ENCODE measurements around the gene CABP2.

Gene CABP2

DNA sequence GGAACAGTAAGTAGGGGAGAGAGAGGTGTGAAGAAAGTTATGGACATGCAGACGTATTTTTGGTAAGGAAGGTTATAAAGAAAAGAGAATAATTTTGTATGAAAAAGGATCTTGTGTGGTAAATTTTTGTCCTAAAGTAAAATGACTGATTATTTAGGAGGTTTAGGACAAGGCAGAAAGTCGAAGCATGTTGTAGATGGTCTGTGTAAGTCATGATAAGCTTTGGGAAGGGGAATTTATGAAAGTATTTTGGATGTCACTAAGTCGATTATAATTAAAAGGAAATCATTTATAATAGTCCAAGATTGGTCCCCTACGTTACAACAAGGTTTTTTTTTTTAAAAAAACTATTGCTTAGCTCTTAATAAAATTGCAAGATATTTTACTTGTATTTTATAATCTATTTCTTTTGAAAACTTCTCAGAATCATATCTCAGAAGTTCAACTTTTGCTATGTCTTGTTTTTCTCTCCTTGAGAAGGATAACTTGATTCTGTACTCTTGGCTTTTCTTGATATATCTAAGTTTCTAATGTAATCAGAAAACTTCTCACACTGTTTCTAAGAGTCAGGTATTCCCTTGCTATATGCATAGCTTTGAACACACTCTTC, 10.9 kb upstream of the CABP2 start:
- TF ChIP-seq TAF1 (IDR thresholded peaks at IDR 0.05; ENCODE audit: borderline replicate concordance, insufficient read depth, low read length) (no peak), FOXP2 (optimal IDR thresholded peaks at IDR 0.05; ENCODE audit: borderline replicate concordance, extremely low read depth, extremely low read length, insufficient read depth) (no peak), POLR2AphosphoS5 (IDR thresholded peaks at IDR 0.05; ENCODE audit: low read depth, low read length) (no peak), SIN3A (IDR thresholded peaks at IDR 0.05; ENCODE audit: borderline replicate concordance, insufficient read depth, low read length) (no peak)
- TF ChIP-seq, protein P1, sequence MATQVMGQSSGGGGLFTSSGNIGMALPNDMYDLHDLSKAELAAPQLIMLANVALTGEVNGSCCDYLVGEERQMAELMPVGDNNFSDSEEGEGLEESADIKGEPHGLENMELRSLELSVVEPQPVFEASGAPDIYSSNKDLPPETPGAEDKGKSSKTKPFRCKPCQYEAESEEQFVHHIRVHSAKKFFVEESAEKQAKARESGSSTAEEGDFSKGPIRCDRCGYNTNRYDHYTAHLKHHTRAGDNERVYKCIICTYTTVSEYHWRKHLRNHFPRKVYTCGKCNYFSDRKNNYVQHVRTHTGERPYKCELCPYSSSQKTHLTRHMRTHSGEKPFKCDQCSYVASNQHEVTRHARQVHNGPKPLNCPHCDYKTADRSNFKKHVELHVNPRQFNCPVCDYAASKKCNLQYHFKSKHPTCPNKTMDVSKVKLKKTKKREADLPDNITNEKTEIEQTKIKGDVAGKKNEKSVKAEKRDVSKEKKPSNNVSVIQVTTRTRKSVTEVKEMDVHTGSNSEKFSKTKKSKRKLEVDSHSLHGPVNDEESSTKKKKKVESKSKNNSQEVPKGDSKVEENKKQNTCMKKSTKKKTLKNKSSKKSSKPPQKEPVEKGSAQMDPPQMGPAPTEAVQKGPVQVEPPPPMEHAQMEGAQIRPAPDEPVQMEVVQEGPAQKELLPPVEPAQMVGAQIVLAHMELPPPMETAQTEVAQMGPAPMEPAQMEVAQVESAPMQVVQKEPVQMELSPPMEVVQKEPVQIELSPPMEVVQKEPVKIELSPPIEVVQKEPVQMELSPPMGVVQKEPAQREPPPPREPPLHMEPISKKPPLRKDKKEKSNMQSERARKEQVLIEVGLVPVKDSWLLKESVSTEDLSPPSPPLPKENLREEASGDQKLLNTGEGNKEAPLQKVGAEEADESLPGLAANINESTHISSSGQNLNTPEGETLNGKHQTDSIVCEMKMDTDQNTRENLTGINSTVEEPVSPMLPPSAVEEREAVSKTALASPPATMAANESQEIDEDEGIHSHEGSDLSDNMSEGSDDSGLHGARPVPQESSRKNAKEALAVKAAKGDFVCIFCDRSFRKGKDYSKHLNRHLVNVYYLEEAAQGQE (IDR thresholded peaks at IDR 0.05; ENCODE audit: insufficient read depth in 1 of 2, low read depth in 2 of 2, low read length in 2 of 2): no peak

DNA sequence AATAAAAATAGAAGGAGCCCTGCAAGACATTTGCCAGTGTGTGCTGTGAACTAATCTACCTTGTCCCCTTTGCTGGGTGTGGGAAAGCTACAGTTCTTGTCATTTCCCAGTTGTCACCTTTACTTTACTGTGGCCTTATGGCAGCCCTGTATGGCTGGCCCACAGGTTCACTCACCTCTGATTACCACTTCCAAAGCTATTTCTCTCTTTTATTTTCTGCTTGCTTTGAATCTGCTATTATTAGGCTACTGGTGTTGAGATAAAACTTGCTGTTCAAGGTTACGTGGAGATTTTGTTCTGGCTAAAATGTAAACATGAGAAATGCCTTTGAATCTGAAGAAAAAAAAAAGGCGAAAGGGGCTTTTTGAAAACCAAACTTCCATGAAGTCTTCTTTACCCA, 9.6 kb upstream of the CABP2 start:
- no peak for TF ChIP-seq FOXP2 (optimal IDR thresholded peaks at IDR 0.05; ENCODE audit: borderline replicate concordance, extremely low read depth, extremely low read length, insufficient read depth)
- no peak for TF ChIP-seq POLR2AphosphoS5 (IDR thresholded peaks at IDR 0.05; ENCODE audit: low read depth, low read length)
- no peak for TF ChIP-seq TAF1 (IDR thresholded peaks at IDR 0.05; ENCODE audit: borderline replicate concordance, insufficient read depth, low read length)
- TF ChIP-seq, protein P1 (IDR thresholded peaks at IDR 0.05; ENCODE audit: insufficient read depth in 1 of 2, low read depth in 2 of 2, low read length in 2 of 2): no peak
- no peak for TF ChIP-seq SIN3A (IDR thresholded peaks at IDR 0.05; ENCODE audit: borderline replicate concordance, insufficient read depth, low read length)

DNA sequence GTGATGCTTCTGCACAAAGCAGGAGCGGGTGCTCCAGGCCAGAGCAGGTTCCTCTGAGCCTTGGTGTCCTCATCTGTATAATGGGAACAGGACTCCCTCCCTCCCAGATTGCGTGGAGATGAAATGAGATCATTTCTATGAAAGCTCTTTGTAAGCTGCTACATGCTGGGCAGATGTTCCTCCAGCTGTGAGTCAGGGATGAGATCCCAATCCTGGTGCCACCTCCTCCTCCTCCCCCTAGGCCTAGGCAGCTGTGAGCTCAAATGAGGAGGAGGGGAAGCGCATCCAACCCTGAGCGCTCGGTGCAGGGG, 7.0 kb upstream of the CABP2 start:
- TF ChIP-seq, protein P1 (IDR thresholded peaks at IDR 0.05; ENCODE audit: insufficient read depth in 1 of 2, low read depth in 2 of 2, low read length in 2 of 2): no peak
- TF ChIP-seq TAF1 (IDR thresholded peaks at IDR 0.05; ENCODE audit: borderline replicate concordance, insufficient read depth, low read length) (no peak), FOXP2 (optimal IDR thresholded peaks at IDR 0.05; ENCODE audit: borderline replicate concordance, extremely low read depth, extremely low read length, insufficient read depth) (no peak), POLR2AphosphoS5 (IDR thresholded peaks at IDR 0.05; ENCODE audit: low read depth, low read length) (no peak), SIN3A (IDR thresholded peaks at IDR 0.05; ENCODE audit: borderline replicate concordance, insufficient read depth, low read length) (no peak)

DNA sequence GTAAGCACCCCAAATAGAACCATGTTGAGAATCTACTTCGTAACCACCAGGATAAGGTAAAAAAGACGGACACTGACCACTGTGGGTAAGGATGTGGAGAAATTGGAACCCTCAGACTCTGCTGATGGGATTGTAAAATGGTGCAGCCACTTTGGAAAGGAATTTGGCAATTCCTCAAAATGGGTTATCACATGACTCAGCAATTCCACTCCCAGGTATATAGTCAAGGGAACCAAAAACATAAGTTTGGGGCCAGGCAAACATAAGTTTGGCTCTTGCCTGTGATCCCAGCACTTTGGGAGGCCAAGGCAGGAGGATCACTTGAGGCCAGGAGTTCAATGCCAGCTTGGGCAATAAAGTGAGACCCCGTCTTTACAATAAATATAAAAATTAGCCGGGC, 5.1 kb upstream of the CABP2 start:
- TF ChIP-seq FOXP2 (optimal IDR thresholded peaks at IDR 0.05; ENCODE audit: borderline replicate concordance, extremely low read depth, extremely low read length, insufficient read depth): no peak
- TF ChIP-seq TAF1 (IDR thresholded peaks at IDR 0.05; ENCODE audit: borderline replicate concordance, insufficient read depth, low read length): no peak
- no peak for TF ChIP-seq SIN3A (IDR thresholded peaks at IDR 0.05; ENCODE audit: borderline replicate concordance, insufficient read depth, low read length)
- TF ChIP-seq POLR2AphosphoS5 (IDR thresholded peaks at IDR 0.05; ENCODE audit: low read depth, low read length): no peak
- TF ChIP-seq, protein P1 (IDR thresholded peaks at IDR 0.05; ENCODE audit: insufficient read depth in 1 of 2, low read depth in 2 of 2, low read length in 2 of 2): no peak

Data from PFSK-1 (cell line).